ENCODE data around the gene GARIN5A.

Gene GARIN5A

DNA sequence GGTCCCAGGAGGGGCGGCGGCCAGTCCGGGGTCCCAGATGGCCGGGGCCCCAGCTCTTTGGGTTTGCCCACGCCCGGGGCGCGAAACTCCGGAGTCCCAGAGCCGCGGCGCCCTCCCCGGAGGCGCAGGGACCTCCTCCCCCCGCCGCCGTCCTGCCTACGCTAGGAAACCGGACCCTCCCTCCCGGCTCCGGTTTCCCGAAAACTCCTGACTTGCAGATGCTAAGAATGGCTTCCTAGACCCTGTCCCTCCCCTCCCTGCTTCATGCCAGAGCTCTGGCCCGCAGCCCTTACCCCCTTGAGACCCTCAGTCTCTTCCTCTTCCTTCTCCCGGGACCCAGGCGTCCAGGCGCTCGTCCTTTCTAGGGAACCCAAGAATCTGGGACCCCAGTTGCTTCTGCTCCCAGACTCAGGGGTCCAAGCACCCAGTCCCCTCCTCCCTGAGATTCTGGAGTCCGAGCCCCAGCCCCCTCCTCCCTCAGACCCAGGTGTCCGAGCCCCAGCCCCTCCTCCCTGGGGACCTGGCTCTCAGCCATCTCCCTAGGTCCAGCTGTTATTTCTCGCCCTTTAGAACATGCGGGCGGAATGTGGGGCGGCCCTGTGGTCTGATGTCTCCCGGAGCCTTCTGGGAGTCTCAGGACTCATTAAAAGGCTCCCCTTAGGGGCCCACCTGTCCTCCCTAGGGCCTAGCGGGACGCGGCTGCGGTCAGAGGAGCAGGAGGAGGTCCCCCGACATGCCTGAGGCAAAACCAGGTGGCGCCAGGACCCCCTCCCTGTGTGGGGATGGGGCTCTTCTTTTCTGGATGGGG, 44.2 kb downstream of the GARIN5A start, which contains the start of gene MYBPC2:
TSS of gene MYBPC2 (plus strand) at position 672 of the 808 bp plus-strand sequence. CDS start at position 734, 62 bp downstream.
- Histone ChIP-seq H3K4me3 (peak within 1 kb of the TSS; percentile 73), H3K27ac (peak within 1 kb of the TSS; percentile 10 to 64)
- DNase-seq (ENCODE audit: low spot score): no peak
- TF ChIP-seq, protein P1, sequence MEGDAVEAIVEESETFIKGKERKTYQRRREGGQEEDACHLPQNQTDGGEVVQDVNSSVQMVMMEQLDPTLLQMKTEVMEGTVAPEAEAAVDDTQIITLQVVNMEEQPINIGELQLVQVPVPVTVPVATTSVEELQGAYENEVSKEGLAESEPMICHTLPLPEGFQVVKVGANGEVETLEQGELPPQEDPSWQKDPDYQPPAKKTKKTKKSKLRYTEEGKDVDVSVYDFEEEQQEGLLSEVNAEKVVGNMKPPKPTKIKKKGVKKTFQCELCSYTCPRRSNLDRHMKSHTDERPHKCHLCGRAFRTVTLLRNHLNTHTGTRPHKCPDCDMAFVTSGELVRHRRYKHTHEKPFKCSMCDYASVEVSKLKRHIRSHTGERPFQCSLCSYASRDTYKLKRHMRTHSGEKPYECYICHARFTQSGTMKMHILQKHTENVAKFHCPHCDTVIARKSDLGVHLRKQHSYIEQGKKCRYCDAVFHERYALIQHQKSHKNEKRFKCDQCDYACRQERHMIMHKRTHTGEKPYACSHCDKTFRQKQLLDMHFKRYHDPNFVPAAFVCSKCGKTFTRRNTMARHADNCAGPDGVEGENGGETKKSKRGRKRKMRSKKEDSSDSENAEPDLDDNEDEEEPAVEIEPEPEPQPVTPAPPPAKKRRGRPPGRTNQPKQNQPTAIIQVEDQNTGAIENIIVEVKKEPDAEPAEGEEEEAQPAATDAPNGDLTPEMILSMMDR (IDR thresholded peaks at IDR 0.05): no peak

DNA sequence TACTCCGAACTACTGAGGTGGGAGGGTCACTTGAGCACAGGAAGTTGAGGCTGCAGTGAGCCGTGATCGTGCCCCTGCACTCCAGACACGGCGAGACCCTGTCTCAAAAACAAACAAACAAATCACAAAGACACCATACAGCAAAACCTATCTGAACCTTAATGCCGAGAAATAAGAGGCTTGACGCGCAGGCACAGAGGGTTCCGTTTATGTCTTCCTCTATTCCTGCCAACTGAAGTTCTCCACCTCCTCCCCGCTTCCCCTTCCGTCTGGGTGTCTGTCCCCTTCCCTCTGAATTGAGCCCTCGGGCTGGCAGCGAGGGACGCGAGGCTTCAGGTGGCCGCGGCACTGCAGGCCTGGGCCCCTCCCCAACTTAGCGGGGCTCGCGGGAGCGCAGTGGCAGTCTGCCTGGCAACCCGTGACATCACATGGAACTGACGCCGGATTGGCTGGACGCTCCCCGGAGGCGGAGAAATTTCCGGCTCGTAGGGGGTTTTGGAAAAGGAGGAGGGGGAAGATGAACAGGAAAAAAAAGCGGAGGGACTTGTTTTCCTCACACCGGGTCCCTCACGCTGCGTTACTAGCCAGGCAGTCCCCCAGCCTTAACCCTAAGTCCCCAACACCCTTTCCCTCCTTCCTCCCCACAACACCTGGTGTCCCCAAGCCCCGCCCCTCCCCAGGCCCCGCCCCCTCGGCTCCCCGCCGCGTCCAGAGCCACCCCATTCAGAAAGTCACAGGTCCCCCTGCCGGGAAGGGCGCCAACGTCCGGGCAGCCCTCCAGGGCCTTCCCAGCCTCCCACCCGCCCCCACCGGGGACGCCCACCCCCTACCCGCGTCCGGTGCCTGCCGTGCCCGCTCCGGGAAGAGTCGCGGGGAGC, 45.1 kb downstream of the GARIN5A start:
- Histone ChIP-seq H3K4me3 (peak overlapping the region; percentile 73), H3K27ac (peak overlapping the region; percentile 10 to 64)
- TF ChIP-seq, protein P1 (IDR thresholded peaks at IDR 0.05): no peak
- DNase-seq (ENCODE audit: low spot score): peak; percentile 86

DNA sequence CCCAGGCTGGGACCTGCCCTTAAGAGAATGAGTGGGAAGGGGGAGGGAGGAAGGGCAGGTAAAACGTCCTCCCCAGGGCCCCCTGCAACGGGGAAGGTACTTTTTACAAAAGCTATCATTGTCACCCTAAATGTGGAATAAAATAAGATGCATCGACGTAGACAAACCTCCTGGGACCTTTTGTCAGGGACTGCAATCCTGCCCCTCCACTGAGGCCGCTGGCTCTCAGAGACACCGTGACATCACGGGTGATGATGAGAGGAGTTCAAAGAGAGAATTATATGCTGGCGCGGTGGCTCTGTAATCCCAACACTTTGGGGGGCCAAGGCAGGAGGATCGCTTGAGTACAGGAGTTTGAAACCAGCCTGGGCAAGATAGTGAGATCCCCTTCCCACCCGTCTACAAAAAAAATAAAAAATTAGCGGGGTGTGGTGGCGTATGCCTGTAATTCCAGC, 45.7 kb downstream of the GARIN5A start:
- DNase-seq (ENCODE audit: low spot score): no peak
- TF ChIP-seq, protein P1 (IDR thresholded peaks at IDR 0.05): no peak
- Histone ChIP-seq H3K27ac (no peak overlapping the region), H3K4me3 (peak overlapping the region; percentile 73)

DNA sequence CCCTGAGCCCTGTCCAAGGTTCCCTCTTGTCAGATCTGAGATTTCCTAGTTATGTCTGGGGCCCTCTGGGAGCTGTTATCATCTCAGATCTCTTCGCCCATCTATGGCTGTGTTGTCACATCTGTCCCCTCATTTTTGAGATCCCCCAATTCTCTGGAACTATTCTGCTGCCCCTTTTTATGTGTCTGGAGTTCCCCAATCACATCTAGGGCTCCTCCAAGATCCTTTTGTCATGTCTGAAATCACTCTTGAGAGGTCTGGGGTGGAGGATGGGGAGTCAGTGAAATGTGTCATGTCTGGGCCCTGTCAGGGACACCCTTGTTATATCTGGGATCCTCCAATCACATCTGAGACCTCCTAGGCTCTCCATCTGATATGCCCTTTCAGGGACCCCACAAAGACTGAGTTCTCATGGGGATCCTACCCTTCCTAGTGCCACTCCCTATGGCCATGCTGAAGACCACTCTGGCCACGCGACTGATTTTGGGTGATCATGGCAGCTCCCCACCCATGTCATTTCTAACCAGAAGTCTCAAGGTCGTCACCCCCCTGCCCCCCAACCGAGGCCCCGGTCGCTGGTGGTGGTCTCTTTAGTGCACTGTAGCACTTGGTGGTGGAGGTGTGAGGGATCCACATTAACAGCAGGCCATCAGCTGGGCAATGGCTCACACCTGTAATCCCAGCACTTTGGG, 47.7 kb downstream of the GARIN5A start:
- Histone ChIP-seq H3K27ac (no peak overlapping the region), H3K4me3 (no peak overlapping the region)
- no peak for DNase-seq (ENCODE audit: low spot score)
- TF ChIP-seq, protein P1 (IDR thresholded peaks at IDR 0.05): no peak

DNA sequence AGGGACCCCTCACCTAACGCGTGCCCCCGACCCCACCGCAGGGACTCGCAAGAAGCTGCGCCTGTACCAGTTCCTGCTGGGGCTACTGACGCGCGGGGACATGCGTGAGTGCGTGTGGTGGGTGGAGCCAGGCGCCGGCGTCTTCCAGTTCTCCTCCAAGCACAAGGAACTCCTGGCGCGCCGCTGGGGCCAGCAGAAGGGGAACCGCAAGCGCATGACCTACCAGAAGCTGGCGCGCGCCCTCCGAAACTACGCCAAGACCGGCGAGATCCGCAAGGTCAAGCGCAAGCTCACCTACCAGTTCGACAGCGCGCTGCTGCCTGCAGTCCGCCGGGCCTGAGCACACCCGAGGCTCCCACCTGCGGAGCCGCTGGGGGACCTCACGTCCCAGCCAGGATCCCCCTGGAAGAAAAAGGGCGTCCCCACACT, 48.6 kb downstream of the GARIN5A start:
- H3K4me3 ChIP-seq: peak overlapping the region; percentile 55

DNA sequence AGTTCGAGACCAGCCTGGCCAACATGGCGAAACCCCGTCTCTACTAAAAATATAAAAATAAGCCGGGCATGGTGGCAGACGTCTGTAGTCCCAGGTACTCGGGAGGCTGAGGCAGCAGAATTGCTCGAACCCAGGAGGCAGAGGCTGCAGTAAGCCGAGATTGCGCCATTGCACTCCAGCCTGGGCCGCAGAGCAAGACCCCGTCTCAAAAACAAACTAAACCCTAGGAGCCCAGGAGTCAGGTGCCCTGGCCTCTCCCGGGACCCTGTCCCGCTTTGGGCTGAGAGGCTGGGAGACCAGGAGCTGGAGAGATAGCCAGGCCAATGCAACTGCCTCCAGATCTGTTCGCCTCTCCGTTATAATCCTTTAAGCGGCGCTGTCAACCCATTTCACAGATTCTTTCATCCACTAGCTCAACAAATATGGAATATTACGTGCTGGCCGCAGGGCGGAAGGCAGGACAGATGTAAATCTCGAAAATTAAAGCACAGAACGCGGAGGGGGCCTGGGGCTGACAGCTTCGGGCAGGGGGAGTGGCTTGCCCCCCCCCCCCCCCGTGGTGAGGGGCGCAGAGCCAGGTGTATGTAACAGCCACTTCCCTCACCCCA, 49.2 kb downstream of the GARIN5A start:
- TF ChIP-seq, protein P1 (IDR thresholded peaks at IDR 0.05): no peak
- Histone ChIP-seq H3K4me3 (peak overlapping the region; percentile 55), H3K27ac (peak overlapping the region in 1 of 2 donors; percentile 37)
- DNase-seq (ENCODE audit: low spot score): no peak

More for the DNA sequence above, 48.6 kb downstream of the GARIN5A start:
- TF ChIP-seq, protein P1 (IDR thresholded peaks at IDR 0.05): no peak
- peak overlapping the region in 1 of 2 donors; percentile 37 for H3K27ac ChIP-seq
- DNase-seq (ENCODE audit: low spot score): peak; percentile 85

Measured in coronary artery (tissue), 2 donors.